MCF 10A (cell line): ENCODE data around the gene GUCY2D. TPM values are rescaled to one million over a fixed set of nuclear protein-coding genes. Genes with fewer than 3 reads are reported as not detected.

Experiments
- BruUV-seq: library from RNA; stranded (reverse); fragments of 400-500 nt; replicated peaks from 2 replicates; lab custom pipeline; 2021; lab: Mats Ljungman, UMichigan
- CTCF ChIA-PET: fragments of 300-600 bp; sonication (Branson Sonifier 250); formaldehyde crosslinking; extraction: SDS; loops from one replicate; lab custom pipeline; 2021; ENCODE audit warnings: antibody characterized with exemption, inconsistent platforms; lab: Yijun Ruan, JAX
- POLR2A ChIA-PET: fragments of 300-600, 350-650 bp; sonication (Branson Sonifier 250); formaldehyde crosslinking; extraction: SDS; loops from one replicate; lab custom pipeline; 2020; ENCODE audit warnings: antibody characterized with exemption, inconsistent platforms; lab: Yijun Ruan, JAX
- DNase-seq: peaks from one replicate; pipeline ENCODE4 v3.0.0-alpha.2; 2018; ENCODE audit not compliant: unreplicated experiment
- H3K27ac Mint-ChIP-seq: one replicate; pipeline ENCODE4 v1.8.0; 2022; ENCODE audit warnings: mild to moderate bottlenecking, low read depth, mixed read lengths; ENCODE audit not compliant: unreplicated experiment
- H3K27me3 Mint-ChIP-seq: one replicate; pipeline ENCODE4 v1.8.0; 2022; ENCODE audit warnings: mixed read lengths; ENCODE audit not compliant: insufficient read depth, unreplicated experiment
- H3K36me3 Mint-ChIP-seq: one replicate; pipeline ENCODE4 v1.8.0; 2022; ENCODE audit warnings: mild to moderate bottlenecking, moderate library complexity, mixed read lengths; ENCODE audit not compliant: insufficient read depth, unreplicated experiment
- H3K4me1 Mint-ChIP-seq: one replicate; pipeline ENCODE4 v1.8.0; 2022; ENCODE audit warnings: mixed read lengths; ENCODE audit not compliant: insufficient read depth, unreplicated experiment
- H3K4me3 Mint-ChIP-seq: one replicate; pipeline ENCODE4 v1.8.0; 2022; ENCODE audit warnings: mild to moderate bottlenecking, moderate library complexity, mixed read lengths; ENCODE audit not compliant: unreplicated experiment
- H3K9me3 Mint-ChIP-seq: one replicate; pipeline ENCODE4 v1.8.0; 2022; ENCODE audit warnings: mixed read lengths; ENCODE audit not compliant: unreplicated experiment
- intact Hi-C: fragments of 100-400 bp; cut with micrococcal nuclease; formaldehyde crosslinking; loops from 2 replicates; pipeline ENCODE4 v1.14.1; 2022
- total RNA-seq: library from RNA; stranded (reverse); gene quantifications from 2 replicates; pipeline ENCODE4 v1.2.3, GENCODE V29; 2022
- TF ChIP-seq, protein P1 (sequence below): fragments of 200-600 bp; IDR thresholded peaks from one replicate; pipeline ENCODE4 v1.8.0; 2022; ENCODE audit warnings: antibody characterized with exemption, mild to moderate bottlenecking; ENCODE audit not compliant: unreplicated experiment

Gene GUCY2D
- total RNA-seq, 1 experiment from 2014 or later, result not detected

- CTCF ChIA-PET, result interaction anchor here (0.6 to 8.4 kb wide), 8 partner anchors 10 to 1432 kb away, joined by 3 to 106 read pairs (median 14); partner anchors contain the start of gene ALOXE3
- Mint-ChIP-seq H3K4me1 (peaks cover 21% of the 10 kb centered on the region), H3K27me3 (peaks cover 11% of the 10 kb centered on the region), H3K9me3 (no peaks in the 10 kb centered on the region), H3K36me3 (no peaks in the 10 kb centered on the region), H3K4me3 (no peak overlapping the region), H3K27ac (no peak overlapping the region)
- TF ChIP-seq, protein P1, sequence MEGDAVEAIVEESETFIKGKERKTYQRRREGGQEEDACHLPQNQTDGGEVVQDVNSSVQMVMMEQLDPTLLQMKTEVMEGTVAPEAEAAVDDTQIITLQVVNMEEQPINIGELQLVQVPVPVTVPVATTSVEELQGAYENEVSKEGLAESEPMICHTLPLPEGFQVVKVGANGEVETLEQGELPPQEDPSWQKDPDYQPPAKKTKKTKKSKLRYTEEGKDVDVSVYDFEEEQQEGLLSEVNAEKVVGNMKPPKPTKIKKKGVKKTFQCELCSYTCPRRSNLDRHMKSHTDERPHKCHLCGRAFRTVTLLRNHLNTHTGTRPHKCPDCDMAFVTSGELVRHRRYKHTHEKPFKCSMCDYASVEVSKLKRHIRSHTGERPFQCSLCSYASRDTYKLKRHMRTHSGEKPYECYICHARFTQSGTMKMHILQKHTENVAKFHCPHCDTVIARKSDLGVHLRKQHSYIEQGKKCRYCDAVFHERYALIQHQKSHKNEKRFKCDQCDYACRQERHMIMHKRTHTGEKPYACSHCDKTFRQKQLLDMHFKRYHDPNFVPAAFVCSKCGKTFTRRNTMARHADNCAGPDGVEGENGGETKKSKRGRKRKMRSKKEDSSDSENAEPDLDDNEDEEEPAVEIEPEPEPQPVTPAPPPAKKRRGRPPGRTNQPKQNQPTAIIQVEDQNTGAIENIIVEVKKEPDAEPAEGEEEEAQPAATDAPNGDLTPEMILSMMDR, result no peak
- BruUV-seq, result no TSS peak
- intact Hi-C loops, result no loop called here
- POLR2A ChIA-PET, result interaction anchor here (0.6 to 0.9 kb wide), 2 partner anchors 9 to 381 kb away, joined by 3 read pairs; partner anchors contain the start of gene WRAP53
- DNase-seq, result no peak
Observed at GRCh38 chr17:8069587-8069860, 67.1 kb downstream of the GUCY2D start.

Other genes starting within 250 kb of the GUCY2D start
- gene KDM6B, start 168.4 kb upstream of the GUCY2D start, total RNA-seq, result 37.9 and 39.8 TPM in 2 replicates
- gene TMEM88, start 147.5 kb upstream of the GUCY2D start, total RNA-seq, result 3.5 and 4.4 TPM in 2 replicates
- gene NAA38, start 145.1 kb upstream of the GUCY2D start, total RNA-seq, result 70.2 and 83.4 TPM in 2 replicates
- 23.1 and 23.2 TPM in 2 replicates for gene CYB5D1, start 144.6 kb upstream of the GUCY2D start, total RNA-seq
- 78.5 and 87.1 TPM in 2 replicates for gene CHD3, start 113.8 kb upstream of the GUCY2D start, total RNA-seq
- gene RNF227, start 86.3 kb upstream of the GUCY2D start, total RNA-seq, result 5.6 and 7.4 TPM in 2 replicates
- 4.2 and 10.0 TPM in 2 replicates for gene KCNAB3, start 72.8 kb upstream of the GUCY2D start, total RNA-seq
- 80.0 and 104 TPM in 2 replicates for gene TRAPPC1, start 70.7 kb upstream of the GUCY2D start, total RNA-seq
- 31.5 and 39.2 TPM in 2 replicates for gene CNTROB, start 70.4 kb upstream of the GUCY2D start, total RNA-seq
- gene ALOX15B, start 36.4 kb downstream of the GUCY2D start, total RNA-seq, result 18.5 and 27.6 TPM in 2 replicates
- gene ALOX12B, start 85.1 kb downstream of the GUCY2D start, total RNA-seq, result 1.3 TPM in 1 of 2 replicates, not detected in the other
- 13.1 and 14.1 TPM in 2 replicates for gene ALOXE3, start 115.9 kb downstream of the GUCY2D start, total RNA-seq
- 5.8 and 5.9 TPM in 2 replicates for gene HES7, start 121.5 kb downstream of the GUCY2D start, total RNA-seq
- gene PER1, start 149.8 kb downstream of the GUCY2D start, total RNA-seq, result 165 and 190 TPM in 2 replicates
- gene VAMP2, start 160.3 kb downstream of the GUCY2D start, total RNA-seq, result 37.7 and 42.8 TPM in 2 replicates
- gene TMEM107, start 173.8 kb downstream of the GUCY2D start, total RNA-seq, result 7.6 and 8.4 TPM in 2 replicates
- gene BORCS6, start 187.6 kb downstream of the GUCY2D start, total RNA-seq, result 3.9 and 4.4 TPM in 2 replicates
- gene AURKB, start 208.0 kb downstream of the GUCY2D start, total RNA-seq, result 11.7 and 33.6 TPM in 2 replicates
- 30.5 and 33.1 TPM in 2 replicates for gene CTC1, start 245.4 kb downstream of the GUCY2D start, total RNA-seq
- gene PFAS, start 246.7 kb downstream of the GUCY2D start, total RNA-seq, result 54.4 and 66.2 TPM in 2 replicates